ENCODE measurements around the gene PCDHB8. TPM values are rescaled to one million over a fixed set of nuclear protein-coding genes. Genes with fewer than 3 reads are reported as not detected.
"Not testable (repeated sequence)": the region's sequence is repeated elsewhere in the genome, so short reads cannot be mapped to it uniquely, and the experiment has no call there.

The PCDHB8 gene
- total RNA-seq, 4 donors from 2014 or later, result 0.67 to 2.6 (median 1.8) TPM

DNA sequence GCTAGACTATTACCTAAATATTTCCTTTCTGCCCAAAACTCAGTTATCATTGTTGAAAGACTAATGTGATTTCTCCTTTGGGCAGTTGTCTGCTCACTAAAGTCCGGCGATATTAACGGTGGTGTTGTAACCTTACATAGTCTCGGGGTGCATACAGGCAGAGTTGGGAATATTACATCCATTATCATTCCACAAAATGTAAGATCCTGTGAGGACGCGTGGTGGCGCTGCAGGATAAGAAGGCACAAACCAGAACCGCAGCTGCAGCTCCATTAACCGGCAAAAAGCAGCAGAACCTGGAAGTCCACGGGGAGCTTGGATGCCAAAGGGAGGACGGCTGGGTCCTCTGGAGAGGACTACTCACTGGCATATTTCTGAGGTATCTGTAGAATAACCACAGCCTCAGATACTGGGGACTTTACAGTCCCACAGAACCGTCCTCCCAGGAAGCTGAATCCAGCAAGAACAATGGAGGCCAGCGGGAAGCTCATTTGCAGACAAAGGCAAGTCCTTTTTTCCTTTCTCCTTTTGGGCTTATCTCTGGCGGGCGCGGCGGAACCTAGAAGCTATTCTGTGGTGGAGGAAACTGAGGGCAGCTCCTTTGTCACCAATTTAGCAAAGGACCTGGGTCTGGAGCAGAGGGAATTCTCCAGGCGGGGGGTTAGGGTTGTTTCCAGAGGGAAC, 36.2 kb downstream of the PCDHB8 start, which contains the start of gene PCDHB13:
TSS of gene PCDHB13 (plus strand) at position 264 of the 684 bp plus-strand sequence. CDS start at position 469, 205 bp downstream.
- DNase-seq, result peak; percentile 29 to 54
- H3K36me3 ChIP-seq; H3K27me3 ChIP-seq; intact Hi-C loops (cut with DNase I); H3K27ac ChIP-seq; H3K4me1 ChIP-seq; H3K4me3 ChIP-seq (replicated peaks in 1 of 3); H3K9me3 ChIP-seq: not testable (repeated sequence)
- TF ChIP-seq, protein P1, sequence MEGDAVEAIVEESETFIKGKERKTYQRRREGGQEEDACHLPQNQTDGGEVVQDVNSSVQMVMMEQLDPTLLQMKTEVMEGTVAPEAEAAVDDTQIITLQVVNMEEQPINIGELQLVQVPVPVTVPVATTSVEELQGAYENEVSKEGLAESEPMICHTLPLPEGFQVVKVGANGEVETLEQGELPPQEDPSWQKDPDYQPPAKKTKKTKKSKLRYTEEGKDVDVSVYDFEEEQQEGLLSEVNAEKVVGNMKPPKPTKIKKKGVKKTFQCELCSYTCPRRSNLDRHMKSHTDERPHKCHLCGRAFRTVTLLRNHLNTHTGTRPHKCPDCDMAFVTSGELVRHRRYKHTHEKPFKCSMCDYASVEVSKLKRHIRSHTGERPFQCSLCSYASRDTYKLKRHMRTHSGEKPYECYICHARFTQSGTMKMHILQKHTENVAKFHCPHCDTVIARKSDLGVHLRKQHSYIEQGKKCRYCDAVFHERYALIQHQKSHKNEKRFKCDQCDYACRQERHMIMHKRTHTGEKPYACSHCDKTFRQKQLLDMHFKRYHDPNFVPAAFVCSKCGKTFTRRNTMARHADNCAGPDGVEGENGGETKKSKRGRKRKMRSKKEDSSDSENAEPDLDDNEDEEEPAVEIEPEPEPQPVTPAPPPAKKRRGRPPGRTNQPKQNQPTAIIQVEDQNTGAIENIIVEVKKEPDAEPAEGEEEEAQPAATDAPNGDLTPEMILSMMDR (IDR thresholded peaks at IDR 0.05), result peak in 3 of 6 experiments; percentile 35 to 43 (median 40)
- 8 to 13% methylated on average over 11 to 12 of the region's 18 CpGs for WGBS, 2 donors

GRCh38 chr5:141214583-141214982, 37.0 kb downstream of the PCDHB8 start:
- H3K9me3 ChIP-seq; H3K36me3 ChIP-seq; H3K27ac ChIP-seq; H3K27me3 ChIP-seq; intact Hi-C loops (cut with DNase I); H3K4me3 ChIP-seq (replicated peaks in 1 of 3); DNase-seq; H3K4me1 ChIP-seq: not testable (repeated sequence)
- 44 to 67% methylated on average over 11 to 12 of the region's 12 CpGs for WGBS, 2 donors

GRCh38 chr5:141215504-141215903, 37.9 kb downstream of the PCDHB8 start:
- H3K27ac ChIP-seq; intact Hi-C loops (cut with DNase I); H3K36me3 ChIP-seq; H3K27me3 ChIP-seq; H3K4me3 ChIP-seq (replicated peaks in 1 of 3); H3K4me1 ChIP-seq; H3K9me3 ChIP-seq; DNase-seq: not testable (repeated sequence)
- WGBS, 2 donors, result 14 to 37% methylated on average over 9 to 10 of the region's 40 CpGs

GRCh38 chr5:141216035-141216434, 38.4 kb downstream of the PCDHB8 start:
- DNase-seq; H3K36me3 ChIP-seq; H3K9me3 ChIP-seq; intact Hi-C loops (cut with DNase I); H3K4me1 ChIP-seq; H3K27me3 ChIP-seq; H3K4me3 ChIP-seq (replicated peaks in 1 of 3); H3K27ac ChIP-seq: not testable (repeated sequence)
- 38 to 44% methylated on average over 2 to 9 of the region's 26 CpGs for WGBS, 2 donors

- Histone ChIP-seq H3K9me3 (no peaks in the 10 kb centered on the region), H3K27ac (no peak within 1 kb of the TSS), H3K27me3 (no peaks in the 10 kb centered on the region), H3K36me3 (no peaks in the 10 kb centered on the region), H3K4me1 (no peaks in the 10 kb centered on the region), H3K4me3 (replicated peaks in 1 of 3) (no peak within 1 kb of the TSS)
- intact Hi-C loops (cut with DNase I), result no loop called here
- WGBS, 2 donors, result 26 to 32% methylated on average over 14 to 15 of the region's 15 CpGs
- TF ChIP-seq, protein P1 (IDR thresholded peaks at IDR 0.05), result no peak
- no peak for TF ChIP-seq POLR2A (IDR thresholded peaks at IDR 0.05)
- no peak for DNase-seq
Measured at GRCh38 chr5:141223112-141223783, 45.7 kb downstream of the PCDHB8 start, which contains the start of gene PCDHB14. PCDHB14 (plus strand) TSS chr5:141223343; CDS start chr5:141223506, 163 bp downstream.

DNA sequence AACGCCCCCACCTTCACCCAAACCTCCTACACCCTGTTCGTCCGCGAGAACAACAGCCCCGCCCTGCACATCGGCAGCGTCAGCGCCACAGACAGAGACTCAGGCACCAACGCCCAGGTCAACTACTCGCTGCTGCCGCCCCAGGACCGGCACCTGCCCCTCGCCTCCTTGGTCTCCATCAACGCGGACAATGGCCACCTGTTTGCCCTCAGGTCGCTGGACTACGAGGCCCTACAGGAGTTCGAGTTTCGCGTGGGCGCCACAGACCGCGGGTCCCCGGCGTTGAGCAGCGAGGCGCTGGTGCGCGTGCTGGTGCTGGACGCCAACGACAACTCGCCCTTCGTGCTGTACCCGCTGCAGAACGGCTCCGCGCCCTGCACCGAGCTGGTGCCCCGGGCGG, 47.3 kb downstream of the PCDHB8 start:
- intact Hi-C loops (cut with DNase I); H3K9me3 ChIP-seq; H3K36me3 ChIP-seq; DNase-seq; H3K27me3 ChIP-seq; H3K4me3 ChIP-seq (replicated peaks in 1 of 3); H3K4me1 ChIP-seq; H3K27ac ChIP-seq: not testable (repeated sequence)
- WGBS, 2 donors, result 7 to 9% methylated on average over 4 to 8 of the region's 40 CpGs

- H3K27me3 ChIP-seq; H3K9me3 ChIP-seq; intact Hi-C loops (cut with DNase I); H3K27ac ChIP-seq; H3K36me3 ChIP-seq; DNase-seq; H3K4me3 ChIP-seq (replicated peaks in 1 of 3); H3K4me1 ChIP-seq: not testable (repeated sequence)
- WGBS, 2 donors, result 25 to 32% methylated on average over 14 to 17 of the region's 30 CpGs
Measured at GRCh38 chr5:141225421-141225820, 47.8 kb downstream of the PCDHB8 start.

Other genes with a start within 250 kb of the PCDHB8 start
- gene PCDHAC2, start 211.3 kb upstream of the PCDHB8 start, total RNA-seq, result 1 to 10 TPM; 2.0 to 5.4 (median 3.4) TPM
- gene PCDHB1, start 126.4 kb upstream of the PCDHB8 start, total RNA-seq, result under 1 TPM in 1 of 4 donors, not detected in 3; under 0.01 TPM
- 1 to 10 TPM; 1.2 to 4.2 (median 3.2) TPM for gene PCDHB2, start 83.2 kb upstream of the PCDHB8 start, total RNA-seq
- gene PCDHB3, start 77.3 kb upstream of the PCDHB8 start, total RNA-seq, result 1 to 10 TPM in 3 of 4 donors, under 1 TPM in 1; 0.81 to 3.0 (median 2.4) TPM
- gene PCDHB4, start 56.0 kb upstream of the PCDHB8 start, total RNA-seq, result 1 to 10 TPM; 2.0 to 8.7 (median 3.5) TPM
- 10 to 100 TPM in 2 of 4 donors, 1 to 10 TPM in 2; 7.1 to 21.4 (median 11.1) TPM for gene PCDHB5, start 42.6 kb upstream of the PCDHB8 start, total RNA-seq
- gene PCDHB6, start 27.7 kb upstream of the PCDHB8 start, total RNA-seq, result 1 to 10 TPM in 2 of 4 donors, under 1 TPM in 2; 0.13 to 2.4 (median 0.71) TPM
- gene PCDHB7, start 5.1 kb upstream of the PCDHB8 start, total RNA-seq, result 1 to 10 TPM in 3 of 4 donors, under 1 TPM in 1; 0.67 to 2.8 (median 2.1) TPM
- gene PCDHB16, start 4.6 kb downstream of the PCDHB8 start, total RNA-seq, result 1 to 10 TPM; 3.5 to 4.8 (median 4.1) TPM
- gene PCDHB9, start 9.4 kb downstream of the PCDHB8 start, total RNA-seq, result 1 to 10 TPM; 2.0 to 3.9 (median 3.0) TPM
- gene PCDHB10, start 14.6 kb downstream of the PCDHB8 start, total RNA-seq, result 1 to 10 TPM; 1.6 to 3.1 (median 2.4) TPM
- gene PCDHB11, start 21.8 kb downstream of the PCDHB8 start, total RNA-seq, result 1 to 10 TPM; 2.0 to 3.4 (median 2.5) TPM
- 1 to 10 TPM; 1.1 to 3.6 (median 2.4) TPM for gene PCDHB12, start 30.9 kb downstream of the PCDHB8 start, total RNA-seq
- 1 to 10 TPM; 4.0 to 7.2 (median 5.2) TPM for gene PCDHB13, start 36.1 kb downstream of the PCDHB8 start, total RNA-seq
- 1 to 10 TPM; 3.5 to 6.5 (median 4.0) TPM for gene PCDHB14, start 45.6 kb downstream of the PCDHB8 start, total RNA-seq
- 1 to 10 TPM; 3.8 to 6.8 (median 5.5) TPM for gene PCDHB15, start 67.6 kb downstream of the PCDHB8 start, total RNA-seq
- gene SLC25A2, start 126.3 kb downstream of the PCDHB8 start, total RNA-seq, result 1 to 10 TPM in 2 of 4 donors, not detected in 2; 1.6 to 4.5 TPM
- gene TAF7, start 143.0 kb downstream of the PCDHB8 start, total RNA-seq, result 10 to 100 TPM; 48.0 to 72.6 (median 60.9) TPM
- 1 to 10 TPM in 2 of 4 donors, under 1 TPM in 2; 0.40 to 1.3 (median 0.87) TPM for gene PCDHGA1, start 152.7 kb downstream of the PCDHB8 start, total RNA-seq
- gene PCDHGA2, start 161.0 kb downstream of the PCDHB8 start, total RNA-seq, result 1 to 10 TPM; 4.3 to 6.4 (median 5.6) TPM
- 1 to 10 TPM; 3.0 to 4.7 (median 4.1) TPM for gene PCDHGA3, start 166.0 kb downstream of the PCDHB8 start, total RNA-seq
- 1 to 10 TPM; 3.9 to 7.5 (median 6.0) TPM for gene PCDHGB1, start 172.3 kb downstream of the PCDHB8 start, total RNA-seq
- 1 to 10 TPM; 3.5 to 7.7 (median 4.4) TPM for gene PCDHGA4, start 177.2 kb downstream of the PCDHB8 start, total RNA-seq
- gene PCDHGB2, start 182.2 kb downstream of the PCDHB8 start, total RNA-seq, result 1 to 10 TPM; 4.4 to 7.6 (median 6.6) TPM
- gene PCDHGA5, start 186.4 kb downstream of the PCDHB8 start, total RNA-seq, result 1 to 10 TPM; 3.5 to 5.3 (median 4.2) TPM
- 1 to 10 TPM; 5.1 to 9.2 (median 5.8) TPM for gene PCDHGB3, start 192.5 kb downstream of the PCDHB8 start, total RNA-seq
- gene PCDHGA6, start 196.1 kb downstream of the PCDHB8 start, total RNA-seq, result 1 to 10 TPM; 5.6 to 7.3 (median 5.8) TPM
- 1 to 10 TPM; 5.1 to 9.8 (median 7.8) TPM for gene PCDHGA7, start 205.0 kb downstream of the PCDHB8 start, total RNA-seq
- gene PCDHGB4, start 209.9 kb downstream of the PCDHB8 start, total RNA-seq, result 10 to 100 TPM; 10.4 to 12.5 (median 10.4) TPM
- 1 to 10 TPM; 2.9 to 5.8 (median 4.7) TPM for gene PCDHGA8, start 214.8 kb downstream of the PCDHB8 start, total RNA-seq
- 10 to 100 TPM; 17.2 to 22.6 (median 20.2) TPM for gene PCDHGB5, start 220.2 kb downstream of the PCDHB8 start, total RNA-seq
- 10 to 100 TPM in 3 of 4 donors, 1 to 10 TPM in 1; 9.7 to 12.1 (median 11.0) TPM for gene PCDHGA9, start 225.0 kb downstream of the PCDHB8 start, total RNA-seq
- gene PCDHGB6, start 230.2 kb downstream of the PCDHB8 start, total RNA-seq, result 10 to 100 TPM in 3 of 4 donors, 1 to 10 TPM in 1; 9.5 to 11.4 (median 10.9) TPM
- 10 to 100 TPM in 1 of 4 donors, 1 to 10 TPM in 3; 8.7 to 17.1 (median 9.3) TPM for gene PCDHGA10, start 235.2 kb downstream of the PCDHB8 start, total RNA-seq
- 10 to 100 TPM in 3 of 4 donors, 1 to 10 TPM in 1; 9.5 to 19.7 (median 11.3) TPM for gene PCDHGB7, start 239.9 kb downstream of the PCDHB8 start, total RNA-seq
- gene PCDHGA11, start 243.3 kb downstream of the PCDHB8 start, total RNA-seq, result 1 to 10 TPM; 8.0 to 9.5 (median 8.2) TPM

Data from thyroid gland (tissue), 4 donors.